GM12891 (cell line): ENCODE measurements around the gene NOL9.

Source experiments
- PAX5 ChIP-seq: IDR thresholded peaks from 2 replicates; pipeline ENCODE4 v1.6.1; 2011; ENCODE audit warnings: low read length, moderate library complexity, mild to moderate bottlenecking; ENCODE audit not compliant: insufficient read depth, severe bottlenecking
- POLR2A ChIP-seq: IDR thresholded peaks from 2 replicates; pipeline ENCODE4 v1.6.1; 2011; ENCODE audit warnings: low read depth, low read length, control low read depth
- POLR2AphosphoS5 ChIP-seq: IDR thresholded peaks from 2 replicates; pipeline ENCODE4 v1.6.1; 2011; ENCODE audit warnings: low read depth, low read length, control low read depth
- POU2F2 ChIP-seq: IDR thresholded peaks from 2 replicates; pipeline ENCODE4 v1.6.1; 2011; ENCODE audit warnings: low read depth, mild to moderate bottlenecking, control low read depth, low read length, moderate library complexity
- SPI1 ChIP-seq: IDR thresholded peaks from 2 replicates; pipeline ENCODE4 v1.6.1; 2011; ENCODE audit warnings: low read depth, low read length, control low read depth
- TAF1 ChIP-seq: IDR thresholded peaks from 2 replicates; pipeline ENCODE4 v1.6.1; 2011; ENCODE audit warnings: low read depth, low read length, control low read depth

DNA sequence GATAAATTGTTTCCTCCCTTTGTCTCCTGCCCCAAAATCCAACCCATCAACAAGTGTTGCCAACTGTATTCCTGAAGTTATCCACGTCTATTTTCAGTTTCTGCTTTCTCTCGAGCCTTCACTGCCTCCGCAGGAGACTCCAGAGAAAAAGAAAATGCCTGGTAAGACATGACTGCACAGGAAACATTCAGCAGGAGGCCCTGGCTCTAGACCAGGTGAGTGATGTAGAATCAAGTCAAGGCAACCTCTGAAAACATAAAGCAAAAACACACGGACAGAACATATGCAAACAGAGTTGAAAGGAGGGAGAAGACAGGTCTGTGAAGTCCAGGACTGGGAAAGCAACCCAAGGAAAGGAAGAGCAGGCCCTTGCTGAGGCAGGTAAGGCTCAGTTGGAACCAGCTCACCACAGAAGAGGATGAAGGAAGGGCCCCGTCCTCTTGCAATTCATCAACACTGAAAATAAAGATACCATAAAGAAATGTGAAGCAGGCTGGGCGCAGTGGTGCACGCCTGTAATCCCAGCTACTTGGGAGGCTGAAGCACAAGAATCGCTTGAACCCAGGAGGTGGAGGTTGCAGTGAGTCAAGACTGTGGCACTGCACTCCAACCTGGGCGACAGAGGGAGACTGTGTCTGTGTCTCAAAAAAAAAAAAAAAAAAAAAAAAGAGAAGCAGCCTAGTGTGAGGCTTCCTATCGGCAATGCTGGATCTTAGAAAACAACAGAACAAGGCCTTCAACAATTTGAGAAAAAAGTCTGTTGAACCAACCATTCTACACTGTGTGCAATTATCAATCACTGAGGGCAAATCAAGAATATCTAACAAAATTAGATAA lies 8.8 kb downstream of the NOL9 start:
- TF ChIP-seq POLR2AphosphoS5 (no peak), SPI1 (no peak), POLR2A (no peak), POU2F2 (no peak), PAX5 (no peak), TAF1 (no peak)
